ENCODE results near the gene TSFM.

Gene TSFM

DNA sequence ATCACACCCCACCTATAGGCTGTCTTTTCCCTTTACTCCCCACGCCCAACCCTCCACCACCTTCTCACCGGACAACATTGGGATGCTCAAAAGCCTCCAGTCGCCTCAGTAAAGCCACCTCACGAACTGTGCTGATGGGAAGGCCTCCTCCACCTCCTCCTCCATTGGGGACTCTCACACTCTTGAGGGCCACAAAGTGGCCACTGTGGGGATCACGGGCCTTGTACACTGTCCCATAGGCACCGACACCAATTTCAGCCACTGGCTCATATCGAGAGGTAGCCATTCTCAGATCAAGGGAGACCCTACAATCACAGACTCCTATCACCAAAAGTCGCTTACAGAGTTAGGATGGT, 31.2 kb upstream of the TSFM start:
- Histone ChIP-seq H3K9ac (ENCODE audit: low read depth, low read length) (peak overlapping the region; percentile 97), H3K36me3 (ENCODE audit: control insufficient read depth, insufficient read depth, low read length) (peaks cover 24% of the 10 kb centered on the region), H3K27me3 (ENCODE audit: control insufficient read depth, insufficient read depth, low read length) (peaks cover 21% of the 10 kb centered on the region)

DNA sequence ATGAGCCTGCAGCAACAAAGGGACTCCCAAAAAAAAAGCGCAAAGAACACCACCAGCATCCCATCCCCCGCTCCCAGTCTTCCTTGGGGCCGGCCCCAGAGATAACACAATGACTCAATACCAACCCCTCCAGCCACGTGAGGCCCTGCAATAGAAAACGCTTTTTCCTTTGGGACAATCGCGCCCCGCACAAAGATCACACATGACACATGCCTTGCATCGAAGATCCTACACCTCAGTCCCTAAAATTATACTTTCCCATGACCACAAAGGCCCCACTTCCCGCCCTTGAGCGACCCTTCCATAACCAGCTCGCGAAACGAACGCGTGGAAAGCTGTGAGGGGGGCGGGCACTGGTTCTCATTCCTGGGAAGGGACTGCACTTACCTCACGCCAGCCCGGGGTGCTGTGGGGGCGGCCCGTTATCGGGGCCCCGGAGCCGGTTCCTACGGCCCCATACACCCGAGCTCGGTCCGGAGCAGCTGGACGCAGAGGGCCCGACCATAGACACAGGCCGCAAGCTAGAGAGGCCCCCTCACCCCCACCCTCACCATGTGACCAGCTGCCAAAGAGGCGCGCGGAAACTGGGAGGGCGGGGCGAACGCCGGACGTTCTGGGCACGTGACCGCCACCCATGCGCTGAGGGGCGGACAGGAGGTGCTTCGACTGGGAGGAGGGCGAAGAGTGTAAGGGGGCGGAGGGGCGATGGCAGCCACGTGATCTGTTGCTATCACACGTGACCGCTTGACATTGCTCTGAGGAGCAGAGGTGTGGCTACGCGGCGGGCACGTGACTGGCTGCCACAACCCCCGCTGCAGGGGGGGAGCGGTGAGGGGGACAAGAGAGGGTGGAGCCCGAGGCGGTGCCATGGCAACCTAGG, 30.6 kb upstream of the TSFM start, which contains the start of gene CDK4:
Gene CDK4 (minus strand): TSS at position 523 of the 880 bp plus-strand sequence. CDS start 593 bp downstream, outside the sequence.
- peak within 1 kb of the TSS; percentile 97 for H3K9ac ChIP-seq (ENCODE audit: low read depth, low read length)
- H3K27me3 ChIP-seq (ENCODE audit: control insufficient read depth, insufficient read depth, low read length): peaks cover 27% of the 10 kb centered on the region
- no peaks in the 10 kb centered on the region for H3K9me3 ChIP-seq (ENCODE audit: control insufficient read depth, insufficient read depth, low read length)
- peak within 1 kb of the TSS; percentile 95 for H3K4me3 ChIP-seq (ENCODE audit: low read depth, low read length)
- peaks cover 14% of the 10 kb centered on the region for H3K4me1 ChIP-seq (ENCODE audit: control insufficient read depth, insufficient read depth, low read length)
- peaks cover 20% of the 10 kb centered on the region for H3K36me3 ChIP-seq (ENCODE audit: control insufficient read depth, insufficient read depth, low read length)

More for the DNA sequence above, 31.2 kb upstream of the TSFM start:
- Histone ChIP-seq H3K9me3 (ENCODE audit: control insufficient read depth, insufficient read depth, low read length) (no peaks in the 10 kb centered on the region), H3K4me3 (ENCODE audit: low read depth, low read length) (peak overlapping the region; percentile 95), H3K4me1 (ENCODE audit: control insufficient read depth, insufficient read depth, low read length) (peaks cover 12% of the 10 kb centered on the region)

DNA sequence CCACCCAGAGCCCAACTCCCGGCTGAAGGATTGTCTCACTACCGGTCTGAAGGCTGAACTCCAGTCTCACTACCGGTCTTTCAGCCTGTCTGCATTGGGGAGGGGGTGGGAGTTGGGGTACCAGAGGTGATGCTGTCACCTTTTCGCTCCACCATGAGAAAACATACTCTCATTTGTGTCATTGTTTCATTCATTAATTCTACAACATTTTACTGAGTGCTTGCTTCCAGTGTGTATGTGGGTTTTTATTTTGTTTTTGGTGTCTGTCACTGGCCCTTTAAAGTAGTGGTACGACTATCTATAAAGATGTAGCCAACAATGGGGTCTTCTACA, 30.0 kb upstream of the TSFM start:
- H3K27me3 ChIP-seq (ENCODE audit: control insufficient read depth, insufficient read depth, low read length): peaks cover 33% of the 10 kb centered on the region
- H3K9ac ChIP-seq (ENCODE audit: low read depth, low read length): no peak overlapping the region
- H3K4me1 ChIP-seq (ENCODE audit: control insufficient read depth, insufficient read depth, low read length): peaks cover 14% of the 10 kb centered on the region
- no peaks in the 10 kb centered on the region for H3K9me3 ChIP-seq (ENCODE audit: control insufficient read depth, insufficient read depth, low read length)
- peaks cover 15% of the 10 kb centered on the region for H3K36me3 ChIP-seq (ENCODE audit: control insufficient read depth, insufficient read depth, low read length)
- peak overlapping the region; percentile 43 for H3K4me3 ChIP-seq (ENCODE audit: low read depth, low read length)

DNA sequence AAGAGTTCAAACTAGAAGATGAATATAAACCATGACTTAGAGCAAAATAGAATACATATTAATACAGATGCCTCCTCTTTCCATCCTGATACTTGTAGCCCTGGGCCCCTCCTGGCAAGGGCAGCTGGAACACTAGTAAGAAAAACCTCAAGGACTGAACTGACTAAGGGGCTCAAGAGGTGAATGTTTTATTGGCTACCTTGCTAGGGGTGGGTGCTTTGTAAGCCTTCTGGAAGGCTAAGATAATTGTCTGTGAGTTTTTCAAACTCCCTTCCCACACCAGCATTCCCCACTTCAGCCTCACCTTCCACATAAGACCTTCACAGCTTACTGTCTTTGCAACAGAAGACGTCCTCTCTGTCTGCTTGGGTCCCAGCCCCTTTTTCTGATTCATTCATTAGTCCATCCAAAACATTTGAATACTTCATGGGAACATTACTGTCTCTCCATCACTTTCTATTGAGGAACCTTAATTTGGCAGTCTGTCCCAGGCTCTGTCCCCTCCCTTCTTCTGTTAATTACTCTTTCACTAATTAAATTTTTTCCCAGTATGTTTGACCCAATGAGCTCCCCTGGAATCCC, 28.7 kb upstream of the TSFM start:
- Histone ChIP-seq H3K27me3 (ENCODE audit: control insufficient read depth, insufficient read depth, low read length) (peaks cover 42% of the 10 kb centered on the region), H3K9me3 (ENCODE audit: control insufficient read depth, insufficient read depth, low read length) (no peaks in the 10 kb centered on the region), H3K36me3 (ENCODE audit: control insufficient read depth, insufficient read depth, low read length) (peaks cover 6% of the 10 kb centered on the region), H3K4me1 (ENCODE audit: control insufficient read depth, insufficient read depth, low read length) (peaks cover 14% of the 10 kb centered on the region), H3K9ac (ENCODE audit: low read depth, low read length) (no peak overlapping the region), H3K4me3 (ENCODE audit: low read depth, low read length) (peak overlapping the region; percentile 93)

DNA sequence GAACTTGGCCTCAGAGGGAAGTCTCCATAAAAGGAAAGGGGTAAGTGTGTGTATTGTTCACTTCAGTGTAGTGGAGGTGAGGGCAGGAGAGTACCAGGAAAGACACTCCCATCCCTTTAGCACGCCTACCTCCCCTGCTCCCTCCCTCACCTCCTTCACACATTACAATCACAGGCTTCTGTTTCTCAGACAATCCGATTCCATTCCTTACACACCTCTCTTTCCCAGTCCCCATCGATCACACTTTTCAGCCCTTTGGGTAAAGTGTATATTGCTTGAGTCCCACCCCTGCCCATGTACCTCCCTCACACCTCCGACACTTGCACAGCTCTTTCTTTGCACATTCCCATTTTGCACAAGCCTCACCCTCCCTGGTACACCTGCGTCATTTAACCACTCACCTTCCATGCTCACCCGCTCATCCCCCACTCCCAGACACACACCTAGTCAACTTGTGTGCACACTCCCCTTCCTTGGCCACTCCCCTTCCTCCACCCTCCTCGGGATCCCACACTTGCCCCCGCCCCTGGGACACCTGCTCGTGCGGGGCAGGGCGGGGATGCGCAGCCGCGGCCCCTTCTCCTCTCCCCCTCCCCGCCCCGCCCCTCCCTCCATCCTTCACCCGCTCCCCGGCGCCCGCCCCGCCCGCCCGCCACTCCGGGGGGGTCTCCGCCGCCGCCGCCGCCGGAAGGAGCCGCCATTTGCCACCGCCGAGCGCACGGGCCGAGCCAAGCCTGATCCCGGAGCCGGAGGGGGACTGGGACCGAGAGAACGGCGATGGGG, 28.0 kb upstream of the TSFM start, which contains the start of gene MARCHF9:
Gene MARCHF9 (plus strand): TSS at position 693 of the 783 bp plus-strand sequence. CDS start 426 bp downstream, outside the sequence.
- Histone ChIP-seq H3K4me3 (ENCODE audit: low read depth, low read length) (peak within 1 kb of the TSS; percentile 93), H3K9ac (ENCODE audit: low read depth, low read length) (no peak within 1 kb of the TSS), H3K9me3 (ENCODE audit: control insufficient read depth, insufficient read depth, low read length) (no peaks in the 10 kb centered on the region), H3K4me1 (ENCODE audit: control insufficient read depth, insufficient read depth, low read length) (peaks cover 14% of the 10 kb centered on the region), H3K27me3 (ENCODE audit: control insufficient read depth, insufficient read depth, low read length) (peaks cover 46% of the 10 kb centered on the region), H3K36me3 (ENCODE audit: control insufficient read depth, insufficient read depth, low read length) (peaks cover 10% of the 10 kb centered on the region)

DNA sequence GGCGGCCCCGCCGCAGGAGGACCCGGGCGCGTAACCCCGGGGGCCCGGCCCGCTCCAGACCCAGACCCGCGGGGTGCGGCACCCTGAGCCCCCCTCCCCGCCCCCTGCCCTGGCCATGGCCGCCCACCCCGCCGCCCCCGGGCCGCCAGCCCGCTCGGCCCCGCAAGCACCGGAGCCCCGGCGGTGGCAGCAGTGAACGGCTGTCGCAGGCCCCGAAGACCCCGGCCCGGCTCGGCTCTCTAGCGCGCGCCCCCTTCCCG, 27.5 kb upstream of the TSFM start:
- Histone ChIP-seq H3K36me3 (ENCODE audit: control insufficient read depth, insufficient read depth, low read length) (peaks cover 10% of the 10 kb centered on the region), H3K4me1 (ENCODE audit: control insufficient read depth, insufficient read depth, low read length) (peaks cover 14% of the 10 kb centered on the region), H3K9ac (ENCODE audit: low read depth, low read length) (no peak overlapping the region), H3K4me3 (ENCODE audit: low read depth, low read length) (no peak overlapping the region), H3K9me3 (ENCODE audit: control insufficient read depth, insufficient read depth, low read length) (no peaks in the 10 kb centered on the region), H3K27me3 (ENCODE audit: control insufficient read depth, insufficient read depth, low read length) (peaks cover 46% of the 10 kb centered on the region)

DNA sequence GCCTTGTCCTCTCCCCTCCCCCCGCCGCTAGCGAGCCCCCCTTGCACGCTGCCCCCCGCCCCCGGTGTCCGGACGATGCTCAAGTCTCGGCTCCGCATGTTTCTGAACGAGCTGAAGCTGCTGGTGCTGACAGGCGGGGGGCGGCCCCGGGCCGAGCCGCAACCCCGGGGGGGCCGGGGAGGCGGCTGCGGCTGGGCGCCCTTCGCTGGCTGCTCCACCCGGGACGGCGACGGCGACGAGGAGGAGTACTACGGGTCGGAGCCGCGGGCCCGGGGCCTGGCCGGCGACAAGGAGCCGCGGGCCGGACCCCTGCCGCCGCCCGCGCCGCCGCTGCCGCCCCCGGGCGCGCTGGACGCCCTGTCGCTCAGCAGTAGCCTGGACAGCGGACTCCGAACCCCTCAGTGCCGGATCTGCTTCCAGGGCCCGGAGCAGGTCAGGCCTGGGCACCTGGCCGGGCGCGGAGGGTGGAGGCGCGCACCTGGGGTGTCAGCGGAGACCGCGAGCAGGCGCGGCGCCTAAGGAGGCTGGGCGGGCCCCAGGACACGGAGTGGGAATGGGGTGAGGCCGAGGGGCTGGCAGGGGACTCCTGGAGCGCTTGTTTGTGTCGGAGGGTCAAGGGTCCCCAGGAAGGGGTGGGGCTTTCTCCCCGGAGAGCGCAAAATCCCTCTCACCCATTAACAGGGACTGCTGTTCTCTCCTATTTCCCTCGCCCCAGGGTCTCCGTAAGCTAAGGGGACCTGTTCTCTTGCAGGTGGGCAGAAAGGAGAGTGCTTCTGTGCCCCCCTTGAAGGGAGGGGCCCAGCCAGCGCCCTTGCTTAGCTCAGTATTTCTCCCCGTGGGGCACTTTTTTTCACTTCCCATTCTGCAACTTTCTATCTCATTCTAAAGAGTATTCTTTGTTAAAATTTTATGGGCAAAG, 26.9 kb upstream of the TSFM start:
- Histone ChIP-seq H3K4me3 (ENCODE audit: low read depth, low read length) (peak overlapping the region; percentile 61), H3K27me3 (ENCODE audit: control insufficient read depth, insufficient read depth, low read length) (peaks cover 46% of the 10 kb centered on the region), H3K4me1 (ENCODE audit: control insufficient read depth, insufficient read depth, low read length) (peaks cover 14% of the 10 kb centered on the region), H3K36me3 (ENCODE audit: control insufficient read depth, insufficient read depth, low read length) (peaks cover 5% of the 10 kb centered on the region), H3K9ac (ENCODE audit: low read depth, low read length) (no peak overlapping the region), H3K9me3 (ENCODE audit: control insufficient read depth, insufficient read depth, low read length) (no peaks in the 10 kb centered on the region)

DNA sequence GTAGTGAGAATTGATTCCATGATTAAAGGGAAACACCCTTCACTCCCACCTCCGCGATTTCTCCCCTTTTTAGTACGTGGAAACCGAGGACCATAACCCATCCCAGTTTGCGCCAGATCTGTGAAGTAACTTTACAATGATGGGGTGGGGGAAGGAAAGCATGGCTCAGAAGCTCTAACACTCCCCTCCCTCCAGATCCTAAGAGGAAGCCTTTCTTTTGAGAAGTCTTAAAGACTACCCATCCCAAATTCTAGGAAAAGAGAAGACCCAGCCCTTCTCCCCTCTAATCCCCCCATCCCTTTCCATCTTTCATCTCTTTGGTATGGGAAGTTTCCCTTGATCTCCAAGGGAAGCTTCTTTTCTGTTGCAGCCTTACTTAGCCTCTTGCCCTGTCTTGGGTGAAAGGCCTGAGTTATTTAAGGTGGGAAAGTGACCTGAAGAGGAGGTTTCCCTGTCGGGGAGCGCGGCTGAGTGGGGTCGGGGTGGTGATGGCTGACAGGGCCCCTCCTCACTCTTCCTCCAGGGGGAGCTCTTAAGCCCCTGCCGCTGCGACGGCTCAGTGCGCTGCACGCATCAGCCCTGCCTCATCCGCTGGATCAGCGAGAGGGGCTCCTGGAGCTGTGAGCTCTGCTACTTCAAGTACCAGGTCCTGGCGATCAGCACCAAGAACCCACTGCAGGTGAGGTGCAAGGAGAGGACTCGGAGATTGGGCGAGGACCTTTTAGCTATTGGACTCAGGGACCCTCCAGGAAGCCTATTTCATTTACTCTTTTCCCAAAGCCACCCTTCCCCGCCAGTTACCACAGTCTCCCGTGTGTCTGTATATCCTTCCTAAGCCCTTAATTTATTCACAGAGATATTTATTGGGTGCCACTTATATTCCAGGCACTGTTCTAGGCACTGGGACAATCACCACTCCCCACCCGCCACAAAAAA, 25.9 kb upstream of the TSFM start:
- H3K4me3 ChIP-seq (ENCODE audit: low read depth, low read length): peak overlapping the region; percentile 61
- no peaks in the 10 kb centered on the region for H3K9me3 ChIP-seq (ENCODE audit: control insufficient read depth, insufficient read depth, low read length)
- peaks cover 51% of the 10 kb centered on the region for H3K27me3 ChIP-seq (ENCODE audit: control insufficient read depth, insufficient read depth, low read length)
- H3K4me1 ChIP-seq (ENCODE audit: control insufficient read depth, insufficient read depth, low read length): peaks cover 14% of the 10 kb centered on the region
- H3K9ac ChIP-seq (ENCODE audit: low read depth, low read length): no peak overlapping the region
- H3K36me3 ChIP-seq (ENCODE audit: control insufficient read depth, insufficient read depth, low read length): peaks cover 5% of the 10 kb centered on the region

DNA sequence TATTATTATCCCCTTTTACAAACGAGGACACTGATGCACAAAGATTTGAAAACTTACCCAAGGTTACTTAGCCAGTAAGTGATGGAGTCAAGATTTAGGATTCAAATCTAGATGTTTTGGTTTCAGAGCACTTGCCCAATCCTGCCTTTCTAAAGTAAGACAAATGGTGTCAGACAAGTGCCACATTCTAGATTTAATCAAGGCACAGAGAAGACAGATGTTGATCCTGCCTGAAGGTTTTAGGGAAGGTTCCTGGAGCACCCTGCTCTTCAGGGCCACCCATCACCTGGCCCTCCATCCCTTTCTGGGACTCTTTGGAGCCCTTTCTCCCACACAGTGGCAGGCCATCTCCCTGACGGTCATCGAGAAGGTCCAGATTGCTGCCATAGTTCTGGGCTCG, 24.8 kb upstream of the TSFM start:
- Histone ChIP-seq H3K9me3 (ENCODE audit: control insufficient read depth, insufficient read depth, low read length) (no peaks in the 10 kb centered on the region), H3K4me1 (ENCODE audit: control insufficient read depth, insufficient read depth, low read length) (peaks cover 12% of the 10 kb centered on the region), H3K9ac (ENCODE audit: low read depth, low read length) (no peak overlapping the region), H3K27me3 (ENCODE audit: control insufficient read depth, insufficient read depth, low read length) (peaks cover 58% of the 10 kb centered on the region), H3K36me3 (ENCODE audit: control insufficient read depth, insufficient read depth, low read length) (peaks cover 5% of the 10 kb centered on the region), H3K4me3 (ENCODE audit: low read depth, low read length) (no peak overlapping the region)

DNA sequence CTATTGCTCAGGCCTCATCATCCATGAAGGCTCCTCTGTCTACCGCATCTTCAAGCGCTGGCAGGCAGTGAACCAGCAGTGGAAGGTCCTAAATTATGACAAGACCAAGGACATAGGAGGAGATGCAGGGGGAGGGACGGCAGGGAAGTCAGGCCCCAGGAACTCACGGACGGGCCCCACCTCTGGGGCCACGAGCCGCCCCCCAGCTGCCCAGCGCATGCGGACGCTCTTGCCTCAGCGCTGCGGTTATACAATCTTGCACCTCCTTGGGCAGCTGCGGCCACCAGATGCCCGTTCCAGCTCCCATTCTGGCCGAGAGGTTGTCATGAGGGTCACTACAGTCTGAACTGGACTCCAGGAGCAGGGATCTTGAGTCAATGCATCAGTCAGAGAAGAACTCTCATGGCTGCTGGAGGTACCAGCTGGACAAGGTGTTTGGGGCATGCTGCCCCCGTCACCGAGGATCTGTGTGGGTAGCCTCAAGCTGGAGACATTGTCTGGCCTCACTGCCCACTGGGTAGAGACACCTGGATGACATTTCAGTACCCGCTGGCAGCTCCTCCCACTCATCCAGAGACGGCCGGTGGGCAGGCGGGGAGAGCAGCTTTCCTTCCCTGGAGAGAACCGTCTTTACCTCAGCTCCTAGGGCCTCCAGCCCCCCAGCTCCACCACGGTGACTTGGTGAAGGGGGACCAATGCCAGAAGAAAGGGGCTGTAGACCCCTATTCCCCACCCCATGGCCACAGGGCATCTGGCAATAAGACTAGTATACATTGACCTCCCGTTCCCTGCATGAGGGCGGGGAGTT, 23.8 kb upstream of the TSFM start:
- Histone ChIP-seq H3K9me3 (ENCODE audit: control insufficient read depth, insufficient read depth, low read length) (no peaks in the 10 kb centered on the region), H3K36me3 (ENCODE audit: control insufficient read depth, insufficient read depth, low read length) (peaks cover 5% of the 10 kb centered on the region), H3K27me3 (ENCODE audit: control insufficient read depth, insufficient read depth, low read length) (peaks cover 58% of the 10 kb centered on the region), H3K9ac (ENCODE audit: low read depth, low read length) (no peak overlapping the region), H3K4me3 (ENCODE audit: low read depth, low read length) (no peak overlapping the region), H3K4me1 (ENCODE audit: control insufficient read depth, insufficient read depth, low read length) (peaks cover 7% of the 10 kb centered on the region)

Measured in iPS-15b (cell line).